HepG2 (cell line): ENCODE measurements around the gene NFASC. TPM values are rescaled to one million over a fixed set of nuclear protein-coding genes. Genes with fewer than 3 reads are reported as not detected.

Source experiments
- ATAC-seq: fragments of 200-7000 bp; cut with Tn5 transposase; 3 replicates; pipeline ENCODE4 v1.9.1; 2020; ENCODE audit warnings: mild to moderate bottlenecking, moderate library complexity
- BruUV-seq: library from RNA; stranded (reverse); fragments of 400-500 nt; replicated peaks from 2 replicates; lab custom pipeline; 2021; lab: Mats Ljungman, UMichigan
- CTCF ChIA-PET: fragments of 300-600 bp; formaldehyde crosslinking; extraction: SDS; loops from one replicate; lab custom pipeline; 2021; ENCODE audit warnings: low total read pairs, inconsistent platforms, low intra/inter-chr PET ratio; lab: Yijun Ruan, JAX
- POLR2A ChIA-PET: fragments of 350-600 bp; sonication (Branson Sonifier 250); formaldehyde crosslinking; loops from one replicate; lab custom pipeline; 2020; ENCODE audit warnings: antibody characterized with exemption, inconsistent platforms; lab: Yijun Ruan, JAX
- DNase-seq: peaks from one replicate; pipeline ENCODE4 v3.0.0-alpha.2; 2015; ENCODE audit warnings: low spot score
- FAIRE-seq: peaks from 3 replicates; lab custom pipeline; 2011; peaks lifted over from hg19 to GRCh38; lab: Jason Lieb, UNC
- H2AFZ ChIP-seq: one replicate; pipeline ENCODE4 v1.6.1; 2011; ENCODE audit warnings: low read length, inconsistent platforms
- H3K27ac ChIP-seq: fragments of 300-600 bp; 3 replicates; pipeline ENCODE4 v1.8.0; 2011; ENCODE audit warnings: mixed run types, mild to moderate bottlenecking, mixed read lengths, low read length, inconsistent platforms; ENCODE audit not compliant: insufficient read depth; ENCODE audit errors: extremely low read length
- H3K27me3 ChIP-seq, 2 experiments: fragments of 200-600 bp in 1 of 2; 2 replicates in 1 of 2; 3 replicates in 1 of 2; pipeline versions ENCODE4 v1.6.0 to v1.8.0; 2011; ENCODE audit warnings: low read length in 2 of 2, mild to moderate bottlenecking in 2 of 2, moderate library complexity in 2 of 2, inconsistent platforms in 1 of 2; ENCODE audit not compliant: insufficient read depth in 2 of 2, control insufficient read depth in 1 of 2
- H3K36me3 ChIP-seq, 2 experiments: fragments of 200-600 bp in 1 of 2; replicated peaks in 1 of 2; 2 replicates in 1 of 2; 3 replicates in 1 of 2; pipeline versions ENCODE4 v1.5.1 to v1.8.0; 2011; ENCODE audit warnings: low read length in 2 of 2, inconsistent platforms in 1 of 2; ENCODE audit not compliant: insufficient read depth in 2 of 2, control insufficient read depth in 1 of 2
- H3K4me1 ChIP-seq: 2 replicates; pipeline ENCODE4 v1.5.1; 2012; ENCODE audit warnings: low read length, inconsistent platforms; ENCODE audit not compliant: insufficient read depth
- H3K4me2 ChIP-seq: 2 replicates; pipeline ENCODE4 v1.6.0; 2011; ENCODE audit warnings: low read depth, low read length, inconsistent platforms
- H3K4me3 ChIP-seq, 3 experiments: fragments of 200-600 bp in 1 of 3; sonication (generic), shearing (Covaris generic) in 1 of 3; replicated peaks in 1 of 3; 2 replicates each; pipeline ENCODE4 v1.5.1; 2011 to 2016; ENCODE audit warnings: low read length in 3 of 3, inconsistent platforms in 2 of 3, low read depth in 2 of 3, mild to moderate bottlenecking in 2 of 3, control low read depth in 1 of 3, mixed read lengths in 1 of 3; ENCODE audit not compliant: insufficient read depth in 1 of 3
- H3K79me2 ChIP-seq: one replicate; pipeline ENCODE4 v1.6.1; 2011; ENCODE audit warnings: low read length, inconsistent platforms; ENCODE audit not compliant: insufficient read depth
- H3K9ac ChIP-seq: 2 replicates; pipeline ENCODE4 v1.6.0; 2011; ENCODE audit warnings: mild to moderate bottlenecking, low read depth, low read length, inconsistent platforms; ENCODE audit not compliant: insufficient read depth
- H3K9me3 ChIP-seq: 2 replicates; pipeline ENCODE4 v1.5.1; 2012; ENCODE audit warnings: mild to moderate bottlenecking, low read length
- H4K20me1 ChIP-seq: 2 replicates; pipeline ENCODE4 v1.6.0; 2011; ENCODE audit warnings: inconsistent platforms, mild to moderate bottlenecking, low read length, moderate library complexity; ENCODE audit not compliant: insufficient read depth
- ARID2 ChIP-seq: sonication (generic); formaldehyde crosslinking; IDR thresholded peaks from 2 replicates; pipeline ENCODE4 v1.8.1; 2022; ENCODE audit warnings: mild to moderate bottlenecking, missing genetic modification reagents, borderline replicate concordance
- POLR2A ChIP-seq, 2 experiments: IDR thresholded peaks; 2 replicates each; pipeline ENCODE4 v1.6.1; 2011; ENCODE audit warnings: low read depth in 2 of 2, low read length in 2 of 2, mild to moderate bottlenecking in 1 of 2, moderate library complexity in 1 of 2; ENCODE audit not compliant: insufficient read depth in 1 of 2
- TEAD2 ChIP-seq: sonication (generic); formaldehyde crosslinking; IDR thresholded peaks from 2 replicates; pipeline ENCODE4 v1.9.0; 2021; ENCODE audit warnings: missing genetic modification reagents
- TRIM22 ChIP-seq: fragments of 450-650 bp; IDR thresholded peaks from 2 replicates; pipeline ENCODE4 v1.6.1; 2017
- TRIM24 ChIP-seq: sonication (generic); formaldehyde crosslinking; IDR thresholded peaks from 2 replicates; pipeline ENCODE4 v1.8.0; 2022; ENCODE audit warnings: mild to moderate bottlenecking, missing genetic modification reagents
- ZNF318 ChIP-seq: sonication (generic); formaldehyde crosslinking; IDR thresholded peaks from 2 replicates; pipeline ENCODE4 v1.4.0; 2020; ENCODE audit warnings: mild to moderate bottlenecking, missing genetic modification reagents
- ZNF484 ChIP-seq: sonication (generic); formaldehyde crosslinking; IDR thresholded peaks from 2 replicates; pipeline ENCODE4 v1.5.1; 2020; ENCODE audit warnings: mild to moderate bottlenecking, low read depth, missing genetic modification reagents, borderline replicate concordance
- ZNF616 ChIP-seq: sonication (generic); formaldehyde crosslinking; IDR thresholded peaks from 2 replicates; pipeline ENCODE4 v1.5.0; 2020; ENCODE audit warnings: low read depth, mild to moderate bottlenecking, missing genetic modification reagents
- ZNF766 ChIP-seq: sonication (generic); formaldehyde crosslinking; IDR thresholded peaks from 2 replicates; pipeline ENCODE4 v1.5.0; 2020; ENCODE audit warnings: missing genetic modification reagents, borderline replicate concordance
- ZNF782 ChIP-seq: sonication (generic); formaldehyde crosslinking; IDR thresholded peaks from 2 replicates; pipeline ENCODE4 v1.4.0; 2020; ENCODE audit warnings: missing genetic modification reagents, mild to moderate bottlenecking, borderline replicate concordance
- WGBS: methylation state at CpG from one replicate; pipeline ENCODE4 v1.1.6; 2017; ENCODE audit warnings: low lambda C conversion rate; 5-methylcytosine and 5-hydroxymethylcytosine counted together
- in situ Hi-C: cut with HindIII; loops from 2 replicates; pipeline ENCODE4 v1.10.0; 2017; ENCODE audit warnings: low pct_unique_long_range_greater_than_20kb; ENCODE audit not compliant: extremely low pct_ligation_motif_present
- intact Hi-C: fragments of 100-400 bp; cut with micrococcal nuclease; formaldehyde crosslinking; loops from one replicate; pipeline ENCODE4 v1.10.0; 2022; ENCODE audit not compliant: unreplicated experiment
- polyA plus RNA-seq, 8 experiments: library from polyadenylated mRNA; depleted of rRNA in 3 of 8; stranded (reverse) in 7 of 8; unstranded in 1 of 8; fragments of >200 nt; fragmentation: Illumina TruSeq in 4 of 8; extraction: Trizol in 4 of 8; gene quantifications; 2 replicates each; pipeline versions ENCODE4 v1.2.1 to v1.2.3, GENCODE V29; 2011 to 2016; ENCODE audit warnings: low read depth in 4 of 8, missing spikeins in 1 of 8, mixed read lengths in 1 of 8; ENCODE audit not compliant: insufficient read depth in 1 of 8
- total RNA-seq, 5 experiments: library from RNA; depleted of rRNA; stranded (reverse); fragments of >200 nt; fragmentation: Illumina TruSeq; extraction: Trizol; gene quantifications; 2 replicates each; pipeline ENCODE4 v1.2.3, GENCODE V29; 2016; ENCODE audit warnings: low read depth in 1 of 5
- TF ChIP-seq, protein P1 (sequence below): sonication (generic); formaldehyde crosslinking; IDR thresholded peaks from 2 replicates; pipeline ENCODE4 v1.5.1; 2020; ENCODE audit warnings: missing genetic modification reagents, mild to moderate bottlenecking, borderline replicate concordance
- TF ChIP-seq, protein P2 (sequence below), 2 experiments: fragments of 450-650 bp in 1 of 2; sonication (generic) in 1 of 2; formaldehyde crosslinking; IDR thresholded peaks; 2 replicates each; pipeline versions ENCODE4 v1.5.0 to v1.8.0; 2020 to 2022; ENCODE audit warnings: mild to moderate bottlenecking in 1 of 2, missing genetic modification reagents in 1 of 2

Gene NFASC
- total and polyA plus RNA-seq, 2 of the 13 experiments (the other 11 are each of a cell fraction or from before 2014, with no cell fraction given), result not detected

- Histone ChIP-seq H3K4me2 (no peak overlapping the region), H3K27me3 (peaks cover 3 to 32% of the 10 kb centered on the region in 2 experiments; a peak in 4 of 5 replicates), H3K36me3 (no peaks in the 10 kb centered on the region), H3K9me3 (no peaks in the 10 kb centered on the region), H3K27ac (no peak overlapping the region), H3K79me2 (no peaks in the 10 kb centered on the region), H3K4me3 (no peak overlapping the region), H3K4me1 (no peaks in the 10 kb centered on the region), H2AFZ (no peak overlapping the region), H4K20me1 (no peaks in the 10 kb centered on the region)
- BruUV-seq, result no TSS peak
- ATAC-seq (no peak), FAIRE-seq (no peak)
- WGBS, result no CpG with 5 or more reads among the region's 4 CpGs
- POLR2A ChIA-PET, result no interaction called here
- in situ Hi-C loops, result no loop called here
- TF ChIP-seq ZNF766 (CRISPR knock-in tag) (no peak), TEAD2 (CRISPR knock-in tag) (no peak), ZNF782 (no peak), ZNF616 (CRISPR knock-in tag) (no peak), TRIM24 (no peak), ZNF484 (CRISPR knock-in tag) (no peak), POLR2A (IDR thresholded peaks at IDR 0.05; ENCODE audit: insufficient read depth in 1 of 2, low read depth in 2 of 2, low read length in 2 of 2) (no peak), ARID2 (no peak), TRIM22 (no peak), ZNF318 (CRISPR knock-in tag) (no peak)
- TF ChIP-seq, protein P1, sequence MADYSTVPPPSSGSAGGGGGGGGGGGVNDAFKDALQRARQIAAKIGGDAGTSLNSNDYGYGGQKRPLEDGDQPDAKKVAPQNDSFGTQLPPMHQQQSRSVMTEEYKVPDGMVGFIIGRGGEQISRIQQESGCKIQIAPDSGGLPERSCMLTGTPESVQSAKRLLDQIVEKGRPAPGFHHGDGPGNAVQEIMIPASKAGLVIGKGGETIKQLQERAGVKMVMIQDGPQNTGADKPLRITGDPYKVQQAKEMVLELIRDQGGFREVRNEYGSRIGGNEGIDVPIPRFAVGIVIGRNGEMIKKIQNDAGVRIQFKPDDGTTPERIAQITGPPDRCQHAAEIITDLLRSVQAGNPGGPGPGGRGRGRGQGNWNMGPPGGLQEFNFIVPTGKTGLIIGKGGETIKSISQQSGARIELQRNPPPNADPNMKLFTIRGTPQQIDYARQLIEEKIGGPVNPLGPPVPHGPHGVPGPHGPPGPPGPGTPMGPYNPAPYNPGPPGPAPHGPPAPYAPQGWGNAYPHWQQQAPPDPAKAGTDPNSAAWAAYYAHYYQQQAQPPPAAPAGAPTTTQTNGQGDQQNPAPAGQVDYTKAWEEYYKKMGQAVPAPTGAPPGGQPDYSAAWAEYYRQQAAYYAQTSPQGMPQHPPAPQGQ, result no peak
- TF ChIP-seq, protein P2, sequence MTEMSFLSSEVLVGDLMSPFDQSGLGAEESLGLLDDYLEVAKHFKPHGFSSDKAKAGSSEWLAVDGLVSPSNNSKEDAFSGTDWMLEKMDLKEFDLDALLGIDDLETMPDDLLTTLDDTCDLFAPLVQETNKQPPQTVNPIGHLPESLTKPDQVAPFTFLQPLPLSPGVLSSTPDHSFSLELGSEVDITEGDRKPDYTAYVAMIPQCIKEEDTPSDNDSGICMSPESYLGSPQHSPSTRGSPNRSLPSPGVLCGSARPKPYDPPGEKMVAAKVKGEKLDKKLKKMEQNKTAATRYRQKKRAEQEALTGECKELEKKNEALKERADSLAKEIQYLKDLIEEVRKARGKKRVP (CRISPR knock-in tag; IDR thresholded peaks at IDR 0.05), result no peak
- TF ChIP-seq, all 625 proteins: peak for 0
- intact Hi-C loops, result no loop called here
- CTCF ChIA-PET, result no interaction called here
- DNase-seq, result no peak
- no peak overlapping the region for H3K9ac ChIP-seq
Measured at GRCh38 chr1:205046870-205047269, 176.2 kb downstream of the NFASC start.
